Airway epithelial cell (primary cell): ENCODE measurements around the gene DIPK2A. TPM values are rescaled to one million over a fixed set of nuclear protein-coding genes. Genes with fewer than 3 reads are reported as not detected.

Experiments
- total RNA-seq: library from RNA; depleted of rRNA; stranded (reverse); fragments of >200 nt; gene quantifications from 2 replicates; pipeline ENCODE4 v1.2.3, GENCODE V29; 2015

Gene DIPK2A, protein sequence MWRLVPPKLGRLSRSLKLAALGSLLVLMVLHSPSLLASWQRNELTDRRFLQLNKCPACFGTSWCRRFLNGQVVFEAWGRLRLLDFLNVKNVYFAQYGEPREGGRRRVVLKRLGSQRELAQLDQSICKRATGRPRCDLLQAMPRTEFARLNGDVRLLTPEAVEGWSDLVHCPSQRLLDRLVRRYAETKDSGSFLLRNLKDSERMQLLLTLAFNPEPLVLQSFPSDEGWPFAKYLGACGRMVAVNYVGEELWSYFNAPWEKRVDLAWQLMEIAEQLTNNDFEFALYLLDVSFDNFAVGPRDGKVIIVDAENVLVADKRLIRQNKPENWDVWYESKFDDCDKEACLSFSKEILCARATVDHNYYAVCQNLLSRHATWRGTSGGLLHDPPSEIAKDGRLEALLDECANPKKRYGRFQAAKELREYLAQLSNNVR
- total RNA-seq, result 22.3 and 42.9 TPM in 2 replicates

DNA sequence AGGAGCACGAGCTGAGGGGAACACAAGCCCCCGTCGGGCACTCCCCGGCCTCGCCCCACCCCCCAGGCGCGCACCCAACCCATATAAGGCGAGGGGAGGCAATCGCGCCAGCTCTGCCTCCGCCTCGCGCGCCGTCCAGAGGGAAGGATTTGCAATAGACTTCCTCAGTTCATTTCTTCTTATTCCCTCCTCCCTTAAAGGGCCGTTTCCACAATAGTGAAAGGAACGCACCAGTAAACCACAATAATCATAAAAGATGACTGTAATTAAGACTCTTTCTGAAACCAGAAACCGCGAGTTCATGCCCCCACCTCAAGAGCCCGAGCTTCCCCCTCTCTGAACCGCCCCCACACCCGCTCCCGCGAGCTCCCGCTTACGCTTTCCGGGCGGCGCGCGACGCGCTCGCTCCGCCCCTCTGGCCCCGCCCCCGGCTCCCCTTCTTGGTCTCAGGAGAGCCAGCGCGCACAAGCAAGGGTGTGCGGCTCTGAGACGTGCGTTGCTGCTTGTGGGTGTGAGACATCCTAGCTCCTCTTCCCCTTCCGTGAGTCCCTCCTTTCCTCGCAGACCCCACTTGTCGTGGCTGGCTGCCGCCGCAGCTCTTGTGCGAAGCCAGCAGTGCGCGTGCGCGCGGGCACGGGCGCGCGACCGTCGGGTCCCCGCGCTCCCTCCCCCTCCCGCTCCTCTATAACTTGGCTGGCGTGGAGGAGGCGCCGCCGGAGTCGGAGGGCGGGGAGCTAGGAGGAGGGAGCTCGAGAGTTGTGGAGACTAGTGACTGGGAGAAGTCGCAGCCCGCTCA, at the start of gene DIPK2A:
Gene DIPK2A (plus strand): TSS at position 465 of the 796 bp plus-strand sequence. CDS start 510 bp downstream, outside the sequence.

Other genes with a start within 250 kb of the DIPK2A start
- gene SLC9A9, start 123.4 kb upstream of the DIPK2A start, total RNA-seq, result 1.8 and 4.2 TPM in 2 replicates